Measurements from ENCODE around the gene PRRT1. TPM values are rescaled to one million over a fixed set of nuclear protein-coding genes. Genes with fewer than 3 reads are reported as not detected.

Gene PRRT1
- total and polyA plus RNA-seq, 10 donors = 0.28 to 2.3 (median 1.1) TPM

GRCh38 chr6:32127717-32128592 lies 23.8 kb downstream of the PRRT1 start, which contains the start of gene ATF6B:
Gene ATF6B (minus strand): TSS chr6:32128246. CDS start chr6:32128207, 39 bp downstream.
- peaks cover 23 to 72% (median 45%) of the 10 kb centered on the region in 6 donors for H3K4me1 ChIP-seq
- H3K36me3 ChIP-seq = peaks cover 0 to 42% (median 36%) of the 10 kb centered on the region in 6 donors
- intact Hi-C loops (cut with DNase I; ENCODE audit: low total_unique reads) = loop anchor here (10.0 kb wide), 1 partner anchor 67 kb away; the partner anchor contains the start of genes GPSM3 and PBX2
- peak within 1 kb of the TSS; percentile 78 to 97 (median 93) for H3K4me3 ChIP-seq
- H3K9me3 ChIP-seq = no peaks in the 10 kb centered on the region
- H3K27ac ChIP-seq = peak within 1 kb of the TSS; percentile 49 to 95 (median 90)
- DNase-seq = peak; percentile 98
- TF ChIP-seq POLR2A (IDR thresholded peaks at IDR 0.05) = peak in 1 of 3 donors; percentile 29
- TF ChIP-seq CTCF (IDR thresholded peaks at IDR 0.05 in 8 of 11, conservative IDR thresholded peaks at IDR 0.05 in 3 of 11) = peak in 2 of 11 experiments; percentile 9 to 16
- TF ChIP-seq POLR2AphosphoS5 (IDR thresholded peaks at IDR 0.05) = peak; percentile 75 to 86 (median 82)
- 0 to 1% (median 0%) methylated on average over 30 to 44 of the region's 44 CpGs for WGBS, 5 donors
- no peaks in the 10 kb centered on the region for H3K27me3 ChIP-seq (replicated peaks in 1 of 7)

- peak overlapping the region; percentile 49 to 94 (median 88) for H3K27ac ChIP-seq
- H3K4me3 ChIP-seq = peak overlapping the region; percentile 78 to 97 (median 93)
Observed at GRCh38 chr6:32127409-32127716, 24.4 kb downstream of the PRRT1 start.

GRCh38 chr6:32126880-32127279 lies 24.9 kb downstream of the PRRT1 start:
- WGBS, 5 donors = 63 to 72% (median 67%) methylated on average over 8 of the region's 8 CpGs
- intact Hi-C loops (cut with DNase I; ENCODE audit: low total_unique reads) = loop anchor here (10.0 kb wide), 1 partner anchor 68 kb away; the partner anchor contains the start of genes GPSM3 and PBX2
- peak overlapping the region in 7 of 8 donors; percentile 78 to 97 (median 94) for H3K4me3 ChIP-seq
- no peaks in the 10 kb centered on the region for H3K27me3 ChIP-seq (replicated peaks in 1 of 7)
- H3K4me1 ChIP-seq = peaks cover 23 to 75% (median 45%) of the 10 kb centered on the region in 6 donors
- no peak for DNase-seq
- H3K27ac ChIP-seq = peak overlapping the region in 1 of 8 donors; percentile 92
- no peak for TF ChIP-seq CTCF (IDR thresholded peaks at IDR 0.05 in 8 of 11, conservative IDR thresholded peaks at IDR 0.05 in 3 of 11)
- no peak for TF ChIP-seq POLR2AphosphoS5 (IDR thresholded peaks at IDR 0.05)
- no peak for TF ChIP-seq POLR2A (IDR thresholded peaks at IDR 0.05)
- no peaks in the 10 kb centered on the region for H3K9me3 ChIP-seq
- peaks cover 0 to 53% (median 44%) of the 10 kb centered on the region in 6 donors for H3K36me3 ChIP-seq

More at GRCh38 chr6:32127409-32127716, 24.4 kb downstream of the PRRT1 start:
- Histone ChIP-seq H3K27me3 (replicated peaks in 1 of 7) (no peaks in the 10 kb centered on the region), H3K4me1 (peaks cover 23 to 75% (median 45%) of the 10 kb centered on the region in 6 donors), H3K9me3 (no peaks in the 10 kb centered on the region), H3K36me3 (peaks cover 0 to 48% (median 39%) of the 10 kb centered on the region in 6 donors)
- 9 to 14% (median 12%) methylated on average over 9 of the region's 9 CpGs for WGBS, 5 donors
- TF ChIP-seq POLR2A (IDR thresholded peaks at IDR 0.05) = no peak
- no peak for TF ChIP-seq CTCF (IDR thresholded peaks at IDR 0.05 in 8 of 11, conservative IDR thresholded peaks at IDR 0.05 in 3 of 11)
- TF ChIP-seq POLR2AphosphoS5 (IDR thresholded peaks at IDR 0.05) = no peak
- intact Hi-C loops (cut with DNase I; ENCODE audit: low total_unique reads) = loop anchor here (10.0 kb wide), 1 partner anchor 67 kb away; the partner anchor contains the start of genes GPSM3 and PBX2
- DNase-seq = no peak

- Histone ChIP-seq H3K27me3 (replicated peaks in 1 of 7) (no peaks in the 10 kb centered on the region), H3K4me3 (no peak overlapping the region), H3K27ac (no peak overlapping the region), H3K9me3 (no peaks in the 10 kb centered on the region), H3K36me3 (peaks cover 4 to 85% (median 75%) of the 10 kb centered on the region in 6 donors), H3K4me1 (peaks cover 20 to 69% (median 42%) of the 10 kb centered on the region in 6 donors)
- intact Hi-C loops (cut with DNase I; ENCODE audit: low total_unique reads) = loop anchor here (10.0 kb wide), 1 partner anchor 71 kb away; the partner anchor contains the start of genes GPSM3 and PBX2
- no peak for TF ChIP-seq CTCF (IDR thresholded peaks at IDR 0.05 in 8 of 11, conservative IDR thresholded peaks at IDR 0.05 in 3 of 11)
- TF ChIP-seq POLR2AphosphoS5 (IDR thresholded peaks at IDR 0.05) = no peak
- TF ChIP-seq POLR2A (IDR thresholded peaks at IDR 0.05) = no peak
- WGBS, 5 donors = 89 to 99% (median 93%) methylated on average over 4 of the region's 4 CpGs
- no peak for DNase-seq
Observed at GRCh38 chr6:32123681-32124080, 28.1 kb downstream of the PRRT1 start.

Data from spleen (tissue), 11 donors.